RWPE1 (cell line): ENCODE data around the gene CLEC4E.
"Not testable (repeated sequence)": the region's sequence is repeated elsewhere in the genome, so short reads cannot be mapped to it uniquely, and the experiment has no call there.

Experiments
- CTCF ChIA-PET: fragments of 350-600 bp; sonication (Branson Sonifier 250); formaldehyde crosslinking; extraction: SDS; loops from one replicate; lab custom pipeline; 2021; lab: Yijun Ruan, JAX
- POLR2A ChIA-PET: fragments of 400-600 bp; formaldehyde crosslinking; extraction: SDS; loops from one replicate; lab custom pipeline; 2020; ENCODE audit warnings: antibody characterized with exemption; ENCODE audit not compliant: low non-redundant PET; lab: Yijun Ruan, JAX
- DNase-seq: peaks from one replicate; pipeline ENCODE4 v3.0.0; 2012; ENCODE audit warnings: low spot score
- H3K27ac ChIP-seq: fragments of 450-650 bp; 2 replicates; pipeline ENCODE4 v1.5.1; 2017
- CTCF ChIP-seq: fragments of 450-650 bp; conservative IDR thresholded peaks from 2 replicates; pipeline ENCODE4 v1.5.1; 2017; ENCODE audit warnings: low read depth, mild to moderate bottlenecking

Gene CLEC4E

GRCh38 chr12:8501720-8502119, 39.0 kb downstream of the CLEC4E start:
- CTCF ChIA-PET, result no interaction called here
- POLR2A ChIA-PET, result no interaction called here
- DNase-seq, result no peak

GRCh38 chr12:8499616-8500015, 41.1 kb downstream of the CLEC4E start:
- DNase-seq, result no peak
- CTCF ChIA-PET, result no interaction called here
- no peak overlapping the region for H3K27ac ChIP-seq
- TF ChIP-seq CTCF, result no peak
- POLR2A ChIA-PET, result no interaction called here

More at GRCh38 chr12:8501720-8502119, 39.0 kb downstream of the CLEC4E start:
- TF ChIP-seq CTCF, result no peak
- H3K27ac ChIP-seq, result no peak overlapping the region

DNA sequence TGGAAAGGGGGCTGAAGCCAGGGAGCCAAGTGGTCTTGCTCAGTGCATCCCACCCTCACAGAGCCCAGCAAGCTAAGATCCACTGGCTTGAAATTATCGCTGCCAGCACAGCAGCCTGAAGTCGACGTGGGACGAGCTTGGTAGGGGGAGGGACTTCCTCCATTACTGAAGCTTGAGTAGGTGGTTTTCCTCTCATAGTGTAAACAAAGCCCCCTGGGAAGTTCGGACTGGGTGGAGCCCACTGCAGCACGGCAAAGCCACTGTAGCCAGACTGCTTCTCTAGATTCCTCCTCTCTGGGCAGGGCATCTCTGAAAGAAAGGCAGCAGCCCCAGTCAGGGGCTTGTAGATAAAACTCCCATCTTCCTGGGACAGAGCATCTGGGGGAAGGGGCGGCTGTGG, 44.6 kb downstream of the CLEC4E start:
- CTCF ChIA-PET, result not testable (repeated sequence)

DNA sequence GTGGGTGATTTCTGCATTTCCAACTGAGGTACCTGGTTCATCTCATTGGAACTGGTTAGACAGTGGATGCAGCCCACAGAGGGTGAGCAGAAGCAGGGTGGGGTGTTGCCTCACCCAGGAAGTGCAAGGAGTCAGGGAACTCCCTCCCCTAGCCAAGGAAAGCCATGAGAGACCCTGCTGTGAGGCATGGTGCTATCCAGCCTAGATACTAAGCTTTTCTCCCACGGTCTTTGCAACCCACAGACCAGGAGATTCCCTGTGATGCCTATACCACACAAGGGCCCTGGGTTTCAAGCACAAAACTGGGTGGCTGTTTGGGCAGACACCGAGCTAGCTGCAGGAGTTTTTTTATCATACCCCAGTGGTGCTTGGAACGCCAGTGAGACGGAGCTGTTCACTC, 45.0 kb downstream of the CLEC4E start:
- H3K27ac ChIP-seq, CTCF ChIA-PET, DNase-seq, POLR2A ChIA-PET: not testable (repeated sequence)

More for the DNA sequence above, 44.6 kb downstream of the CLEC4E start:
- DNase-seq, H3K27ac ChIP-seq, POLR2A ChIA-PET: not testable (repeated sequence)

- CTCF ChIA-PET, result interaction anchor here (0.6 kb wide), 1 partner anchor 223 kb away, joined by 6 read pairs; no protein-coding TSS in a partner anchor
- POLR2A ChIA-PET, result no interaction called here
- no peak for DNase-seq
Measured at GRCh38 chr12:8493084-8493483, 47.6 kb downstream of the CLEC4E start.

DNA sequence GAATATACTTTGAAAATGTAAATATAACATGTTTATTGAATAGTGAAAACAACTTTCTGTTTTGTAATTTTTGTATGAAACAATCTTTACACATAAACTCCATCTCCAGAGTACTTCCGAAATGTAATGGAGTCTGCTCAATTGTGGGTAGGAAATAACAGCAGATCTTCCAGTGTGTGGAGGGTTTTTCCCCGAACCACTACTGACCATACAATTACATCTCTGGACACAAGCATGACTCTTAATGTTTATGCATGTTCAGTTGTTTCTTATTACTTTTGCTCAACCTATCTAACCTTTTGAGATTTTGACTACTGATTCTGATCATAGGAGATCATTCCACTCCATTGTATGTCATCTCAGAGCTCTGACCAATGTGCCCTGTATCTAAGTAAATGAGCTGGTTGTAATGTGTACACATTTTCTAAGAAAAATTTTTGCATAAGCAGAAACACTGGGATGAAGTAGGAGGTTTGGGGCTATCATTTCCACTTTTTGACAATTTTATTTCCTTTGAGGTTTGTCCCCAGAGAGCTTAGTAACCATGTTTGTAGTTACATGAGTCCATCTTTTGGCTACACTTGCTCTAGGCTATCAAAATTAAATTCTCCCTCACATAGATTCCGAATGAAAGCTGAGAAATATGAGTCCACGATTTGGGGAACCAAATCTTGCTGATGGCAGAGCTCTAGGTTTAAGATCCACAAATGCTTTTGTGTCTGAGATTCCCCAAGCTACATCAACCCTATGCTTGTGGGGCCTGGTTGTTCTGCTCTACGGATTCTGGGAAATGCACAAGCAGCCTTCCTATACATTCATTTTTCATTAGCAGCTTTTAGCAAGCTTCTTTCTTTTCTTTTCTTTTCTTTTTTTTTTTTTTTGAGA, 48.8 kb downstream of the CLEC4E start:
- ChIA-PET POLR2A (no interaction called here), CTCF (no interaction called here)
- no peak overlapping the region for H3K27ac ChIP-seq
- no peak for DNase-seq
- TF ChIP-seq CTCF, result no peak

More at GRCh38 chr12:8493084-8493483, 47.6 kb downstream of the CLEC4E start:
- TF ChIP-seq CTCF, result no peak
- H3K27ac ChIP-seq, result no peak overlapping the region
